ENCODE data around the gene PSMA4.

The PSMA4 gene

DNA sequence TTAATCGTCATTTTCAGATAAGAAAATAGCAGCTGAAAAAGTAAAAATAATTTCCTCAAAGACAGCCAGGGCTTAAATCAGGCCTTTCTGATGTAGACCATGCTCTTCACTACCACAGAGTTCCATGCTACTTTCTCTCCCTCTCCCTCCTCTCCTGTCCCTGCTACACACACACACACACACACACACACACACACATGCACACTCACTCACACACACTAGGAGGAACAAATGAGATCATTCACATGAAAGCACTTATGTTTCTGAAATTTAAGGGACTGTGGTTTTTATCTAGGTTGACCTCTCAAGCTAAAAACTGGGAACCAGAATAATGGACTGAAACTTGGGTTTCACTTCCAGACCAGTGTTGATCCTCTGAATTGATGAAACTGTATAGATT, 4.1 kb upstream of the PSMA4 start (continued):
- TF ChIP-seq, protein P1, sequence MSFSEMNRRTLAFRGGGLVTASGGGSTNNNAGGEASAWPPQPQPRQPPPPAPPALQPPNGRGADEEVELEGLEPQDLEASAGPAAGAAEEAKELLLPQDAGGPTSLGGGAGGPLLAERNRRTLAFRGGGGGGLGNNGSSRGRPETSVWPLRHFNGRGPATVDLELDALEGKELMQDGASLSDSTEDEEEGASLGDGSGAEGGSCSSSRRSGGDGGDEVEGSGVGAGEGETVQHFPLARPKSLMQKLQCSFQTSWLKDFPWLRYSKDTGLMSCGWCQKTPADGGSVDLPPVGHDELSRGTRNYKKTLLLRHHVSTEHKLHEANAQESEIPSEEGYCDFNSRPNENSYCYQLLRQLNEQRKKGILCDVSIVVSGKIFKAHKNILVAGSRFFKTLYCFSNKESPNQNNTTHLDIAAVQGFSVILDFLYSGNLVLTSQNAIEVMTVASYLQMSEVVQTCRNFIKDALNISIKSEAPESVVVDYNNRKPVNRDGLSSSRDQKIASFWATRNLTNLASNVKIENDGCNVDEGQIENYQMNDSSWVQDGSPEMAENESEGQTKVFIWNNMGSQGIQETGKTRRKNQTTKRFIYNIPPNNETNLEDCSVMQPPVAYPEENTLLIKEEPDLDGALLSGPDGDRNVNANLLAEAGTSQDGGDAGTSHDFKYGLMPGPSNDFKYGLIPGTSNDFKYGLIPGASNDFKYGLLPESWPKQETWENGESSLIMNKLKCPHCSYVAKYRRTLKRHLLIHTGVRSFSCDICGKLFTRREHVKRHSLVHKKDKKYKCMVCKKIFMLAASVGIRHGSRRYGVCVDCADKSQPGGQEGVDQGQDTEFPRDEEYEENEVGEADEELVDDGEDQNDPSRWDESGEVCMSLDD (tag by site-specific recombination; IDR thresholded peaks at IDR 0.05) = 0 out of 2 replicates have a peak, but pooled peaks have one; percentile 23
- TF ChIP-seq ZNF248 (tag by site-specific recombination; IDR thresholded peaks at IDR 0.05) (peak; percentile 70; the same call in 1 of the 2 replicates), SCRT2 (tag by site-specific recombination; IDR thresholded peaks at IDR 0.05) (no peak), ZNF791 (tag by site-specific recombination; IDR thresholded peaks at IDR 0.05) (0 out of 2 replicates have a peak, but pooled peaks have one; percentile 17), SP3 (tag by site-specific recombination; IDR thresholded peaks at IDR 0.05) (no peak), ZNF354C (tag by site-specific recombination; IDR thresholded peaks at IDR 0.05; ENCODE audit: borderline replicate concordance, low read depth) (no peak), ZNF280D (tag by site-specific recombination; IDR thresholded peaks at IDR 0.05) (no peak), ZNF473 (tag by site-specific recombination; IDR thresholded peaks at IDR 0.05) (peak; percentile 96), ZNF626 (tag by site-specific recombination; IDR thresholded peaks at IDR 0.05) (no peak), ZNF24 (tag by site-specific recombination; IDR thresholded peaks at IDR 0.05) (no peak), ZNF37A (tag by site-specific recombination; IDR thresholded peaks at IDR 0.05) (no peak), ZFP3 (tag by site-specific recombination; IDR thresholded peaks at IDR 0.05; ENCODE audit: low read depth) (no peak), ZNF596 (tag by site-specific recombination; IDR thresholded peaks at IDR 0.05) (no peak), ZNF416 (tag by site-specific recombination; IDR thresholded peaks at IDR 0.05) (peak; percentile 80; the same call in 1 of the 2 replicates), ZBTB1 (tag by site-specific recombination; IDR thresholded peaks at IDR 0.05) (no peak), HOXD13 (CRISPR knock-in tag; IDR thresholded peaks at IDR 0.05; ENCODE audit: borderline replicate concordance) (no peak), ZNF76 (tag by site-specific recombination; IDR thresholded peaks at IDR 0.05; ENCODE audit: borderline replicate concordance, low read depth) (no peak), ZNF544 (tag by site-specific recombination; IDR thresholded peaks at IDR 0.05) (0 out of 2 replicates have a peak, but pooled peaks have one; percentile 76), KLF9 (tag by site-specific recombination; IDR thresholded peaks at IDR 0.05; ENCODE audit: low read depth) (no peak), ZNF548 (tag by site-specific recombination; IDR thresholded peaks at IDR 0.05) (no peak), ZNF114 (tag by site-specific recombination; IDR thresholded peaks at IDR 0.05) (peak; percentile 98), ZNF792 (tag by site-specific recombination; IDR thresholded peaks at IDR 0.05) (no peak), ZNF610 (tag by site-specific recombination; IDR thresholded peaks at IDR 0.05; ENCODE audit: borderline replicate concordance) (no peak), ZNF785 (tag by site-specific recombination; IDR thresholded peaks at IDR 0.05) (peak; percentile 83; the same call in 1 of the 2 replicates), YY2 (tag by site-specific recombination; IDR thresholded peaks at IDR 0.05) (0 out of 2 replicates have a peak, but pooled peaks have one; percentile 36), GLIS1 (tag by site-specific recombination; IDR thresholded peaks at IDR 0.05) (no peak), ZNF423 (tag by site-specific recombination; IDR thresholded peaks at IDR 0.05) (no peak), OVOL3 (tag by site-specific recombination; IDR thresholded peaks at IDR 0.05) (no peak), ZNF16 (tag by site-specific recombination; IDR thresholded peaks at IDR 0.05; ENCODE audit: low read depth) (no peak)
- TF ChIP-seq, protein P2, sequence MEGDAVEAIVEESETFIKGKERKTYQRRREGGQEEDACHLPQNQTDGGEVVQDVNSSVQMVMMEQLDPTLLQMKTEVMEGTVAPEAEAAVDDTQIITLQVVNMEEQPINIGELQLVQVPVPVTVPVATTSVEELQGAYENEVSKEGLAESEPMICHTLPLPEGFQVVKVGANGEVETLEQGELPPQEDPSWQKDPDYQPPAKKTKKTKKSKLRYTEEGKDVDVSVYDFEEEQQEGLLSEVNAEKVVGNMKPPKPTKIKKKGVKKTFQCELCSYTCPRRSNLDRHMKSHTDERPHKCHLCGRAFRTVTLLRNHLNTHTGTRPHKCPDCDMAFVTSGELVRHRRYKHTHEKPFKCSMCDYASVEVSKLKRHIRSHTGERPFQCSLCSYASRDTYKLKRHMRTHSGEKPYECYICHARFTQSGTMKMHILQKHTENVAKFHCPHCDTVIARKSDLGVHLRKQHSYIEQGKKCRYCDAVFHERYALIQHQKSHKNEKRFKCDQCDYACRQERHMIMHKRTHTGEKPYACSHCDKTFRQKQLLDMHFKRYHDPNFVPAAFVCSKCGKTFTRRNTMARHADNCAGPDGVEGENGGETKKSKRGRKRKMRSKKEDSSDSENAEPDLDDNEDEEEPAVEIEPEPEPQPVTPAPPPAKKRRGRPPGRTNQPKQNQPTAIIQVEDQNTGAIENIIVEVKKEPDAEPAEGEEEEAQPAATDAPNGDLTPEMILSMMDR (tag by site-specific recombination; IDR thresholded peaks at IDR 0.05) = no peak
- TF ChIP-seq, protein P3, sequence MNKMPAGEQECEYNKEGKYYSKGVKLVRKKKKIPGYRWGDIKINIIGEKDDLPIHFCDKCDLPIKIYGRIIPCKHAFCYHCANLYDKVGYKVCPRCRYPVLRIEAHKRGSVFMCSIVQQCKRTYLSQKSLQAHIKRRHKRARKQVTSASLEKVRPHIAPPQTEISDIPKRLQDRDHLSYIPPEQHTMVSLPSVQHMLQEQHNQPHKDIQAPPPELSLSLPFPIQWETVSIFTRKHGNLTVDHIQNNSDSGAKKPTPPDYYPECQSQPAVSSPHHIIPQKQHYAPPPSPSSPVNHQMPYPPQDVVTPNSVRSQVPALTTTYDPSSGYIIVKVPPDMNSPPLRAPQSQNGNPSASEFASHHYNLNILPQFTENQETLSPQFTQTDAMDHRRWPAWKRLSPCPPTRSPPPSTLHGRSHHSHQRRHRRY (tag by site-specific recombination; IDR thresholded peaks at IDR 0.05) = no peak
- TF ChIP-seq, protein P4, sequence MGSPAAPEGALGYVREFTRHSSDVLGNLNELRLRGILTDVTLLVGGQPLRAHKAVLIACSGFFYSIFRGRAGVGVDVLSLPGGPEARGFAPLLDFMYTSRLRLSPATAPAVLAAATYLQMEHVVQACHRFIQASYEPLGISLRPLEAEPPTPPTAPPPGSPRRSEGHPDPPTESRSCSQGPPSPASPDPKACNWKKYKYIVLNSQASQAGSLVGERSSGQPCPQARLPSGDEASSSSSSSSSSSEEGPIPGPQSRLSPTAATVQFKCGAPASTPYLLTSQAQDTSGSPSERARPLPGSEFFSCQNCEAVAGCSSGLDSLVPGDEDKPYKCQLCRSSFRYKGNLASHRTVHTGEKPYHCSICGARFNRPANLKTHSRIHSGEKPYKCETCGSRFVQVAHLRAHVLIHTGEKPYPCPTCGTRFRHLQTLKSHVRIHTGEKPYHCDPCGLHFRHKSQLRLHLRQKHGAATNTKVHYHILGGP (tag by site-specific recombination; IDR thresholded peaks at IDR 0.05) = peak; percentile 62

Data from HEK293 (cell line).